ENCODE measurements around the gene LDLRAD4. TPM values are rescaled to one million over a fixed set of nuclear protein-coding genes. Genes with fewer than 3 reads are reported as not detected.
"Not testable (repeated sequence)": the region's sequence is repeated elsewhere in the genome, so short reads cannot be mapped to it uniquely, and the experiment has no call there.

LDLRAD4 gene
- total RNA-seq, 1 donor from 2014 or later: 28.2 TPM

GRCh38 chr18:13641551-13642439, 423.2 kb downstream of the LDLRAD4 start:
- no peak for DNase-seq

GRCh38 chr18:13642440-13642827, 423.9 kb downstream of the LDLRAD4 start:
- DNase-seq: no peak

- no peak for DNase-seq
Measured at GRCh38 chr18:13643261-13643751, 424.7 kb downstream of the LDLRAD4 start.

- DNase-seq: no peak
Measured at GRCh38 chr18:13645093-13645492, 426.5 kb downstream of the LDLRAD4 start.

GRCh38 chr18:13646633-13647032, 428.1 kb downstream of the LDLRAD4 start:
- no peak for DNase-seq

GRCh38 chr18:13647761-13648160, 429.2 kb downstream of the LDLRAD4 start:
- no peak for DNase-seq

GRCh38 chr18:13649397-13650390, 431.1 kb downstream of the LDLRAD4 start:
- DNase-seq: no peak

GRCh38 chr18:13653746-13654433, 435.3 kb downstream of the LDLRAD4 start:
- DNase-seq: no peak

- DNase-seq: no peak
Measured at GRCh38 chr18:13657974-13658373, 439.4 kb downstream of the LDLRAD4 start.

GRCh38 chr18:13658436-13659204, 440.1 kb downstream of the LDLRAD4 start:
- no peak for DNase-seq

GRCh38 chr18:13660510-13660909, 441.9 kb downstream of the LDLRAD4 start:
- DNase-seq: no peak

- no peak for DNase-seq
Measured at GRCh38 chr18:13661051-13661778, 442.7 kb downstream of the LDLRAD4 start.

GRCh38 chr18:13661779-13662256, 443.3 kb downstream of the LDLRAD4 start:
- DNase-seq: no peak

- DNase-seq: no peak
Measured at GRCh38 chr18:13672657-13673056, 454.1 kb downstream of the LDLRAD4 start.

- no peak for DNase-seq
Measured at GRCh38 chr18:13676471-13676870, 457.9 kb downstream of the LDLRAD4 start.

GRCh38 chr18:13677350-13677749, 458.8 kb downstream of the LDLRAD4 start:
- DNase-seq: not testable (repeated sequence)

- DNase-seq: no peak
Measured at GRCh38 chr18:13680612-13681011, 462.1 kb downstream of the LDLRAD4 start.

- DNase-seq: no peak
Measured at GRCh38 chr18:13681701-13682100, 463.1 kb downstream of the LDLRAD4 start.

GRCh38 chr18:13684546-13684945, 466.0 kb downstream of the LDLRAD4 start:
- DNase-seq: no peak

Data from skin of body (tissue), 2 donors.